Measurements from ENCODE around the gene SLC35F6.

- TF ChIP-seq CTCF (IDR thresholded peaks at IDR 0.05; ENCODE audit: extremely low read depth in 1 of 2, insufficient read depth in 1 of 2, low read depth in 1 of 2, low read length in 2 of 2), result no peak
- no peak for TF ChIP-seq EZH2 (IDR thresholded peaks at IDR 0.05; ENCODE audit: borderline replicate concordance, low read depth, low read length, severe bottlenecking)
- TF ChIP-seq POLR2A (IDR thresholded peaks at IDR 0.05; ENCODE audit: low read depth, low read length), result no peak
Observed at GRCh38 chr2:26809211-26809610, 45.1 kb downstream of the SLC35F6 start.

All from endothelial cell of umbilical vein (primary cell).